PC-9 (cell line): ENCODE results near the gene PNPLA2.

Source experiments
- CTCF ChIP-seq: fragments of 200-600 bp; sonication (generic); conservative IDR thresholded peaks from 2 replicates; pipeline ENCODE4 v1.6.1; 2017; ENCODE audit warnings: mixed run types, antibody characterized with exemption, mild to moderate bottlenecking, moderate library complexity
- EZH2 ChIP-seq: fragments of 200-600 bp; sonication (generic); IDR thresholded peaks from 2 replicates; pipeline ENCODE4 v1.8.0; 2017; ENCODE audit warnings: antibody characterized with exemption, low read depth

- TF ChIP-seq CTCF: no peak
- TF ChIP-seq EZH2: no peak
Observed at GRCh38 chr11:777288-778255, 41.1 kb upstream of the PNPLA2 start, which contains the start of gene GATD1.
